Subcutaneous preadipocyte (primary cell): Measurements from ENCODE around the gene GPA33. TPM values are rescaled to one million over a fixed set of nuclear protein-coding genes. Genes with fewer than 3 reads are reported as not detected.

Experiments
- small RNA-seq: library from RNA; depleted of rRNA; stranded (forward); fragments of <200 nt; gene quantifications from one replicate; pipeline ENCODE3, GENCODE V24; 2012
- total RNA-seq: library from RNA; depleted of rRNA; stranded (reverse); fragments of >200 nt; gene quantifications from 2 replicates; pipeline ENCODE4 v1.2.3, GENCODE V29; 2012

The GPA33 gene
- not detected in 2 replicates for total RNA-seq

GRCh38 chr1:167090314-167090942 lies at the start of gene GPA33:
GPA33 (minus strand) TSS chr1:167090377; CDS start chr1:167090287, 90 bp downstream.

GRCh38 chr1:167093846-167094516 lies 3.8 kb upstream of the GPA33 start, which contains the start of gene STYXL2:
STYXL2 (plus strand) TSS chr1:167094075; CDS start chr1:167094850, 775 bp downstream.

Small RNA genes lying within 50 kb of the gene (small RNA-seq; reads per million reads assigned to genes)
- gene RNA5SP65, result 0.46 reads per million, percentile 26 among the genes with 10 or more reads in this experiment

Other genes starting within 250 kb of the GPA33 start
- gene TADA1, start 214.1 kb downstream of the GPA33 start, total RNA-seq, result 8.5 and 9.6 TPM in 2 replicates
- under 0.01 TPM in 2 replicates for gene ILDR2, start 114.8 kb downstream of the GPA33 start, total RNA-seq
- under 0.01 TPM in 1 of 2 replicates, not detected in the other for gene MAEL, start 101.1 kb downstream of the GPA33 start, total RNA-seq
- gene STYXL2, start 3.7 kb upstream of the GPA33 start, total RNA-seq, result not detected in 2 replicates
- 7.0 and 9.4 TPM in 2 replicates for gene POU2F1, start 130.5 kb upstream of the GPA33 start, total RNA-seq